Lower leg skin (tissue), 3 donors: Measurements from ENCODE around the gene IDNK.

ENCODE experiments used
- CTCF ChIP-seq, 3 donors: fragments of 450-650 bp; IDR thresholded peaks; one replicate each; pipeline ENCODE4 v1.5.1; 2016; ENCODE audit warnings: antibody characterized with exemption in 3 of 3, mild to moderate bottlenecking in 3 of 3, moderate library complexity in 2 of 3
- POLR2A ChIP-seq, 2 donors: fragments of 450-650 bp; IDR thresholded peaks; one replicate each; pipeline ENCODE4 v1.6.1; 2016 to 2017; ENCODE audit warnings: antibody characterized with exemption in 2 of 2, mild to moderate bottlenecking in 1 of 2, moderate library complexity in 1 of 2

GRCh38 chr9:83652433-83652832, 29.5 kb downstream of the IDNK start:
- TF ChIP-seq CTCF (IDR thresholded peaks at IDR 0.05) = no peak
- no peak for TF ChIP-seq POLR2A (IDR thresholded peaks at IDR 0.05)
